ENCODE results near the gene GAS2L1.

DNA sequence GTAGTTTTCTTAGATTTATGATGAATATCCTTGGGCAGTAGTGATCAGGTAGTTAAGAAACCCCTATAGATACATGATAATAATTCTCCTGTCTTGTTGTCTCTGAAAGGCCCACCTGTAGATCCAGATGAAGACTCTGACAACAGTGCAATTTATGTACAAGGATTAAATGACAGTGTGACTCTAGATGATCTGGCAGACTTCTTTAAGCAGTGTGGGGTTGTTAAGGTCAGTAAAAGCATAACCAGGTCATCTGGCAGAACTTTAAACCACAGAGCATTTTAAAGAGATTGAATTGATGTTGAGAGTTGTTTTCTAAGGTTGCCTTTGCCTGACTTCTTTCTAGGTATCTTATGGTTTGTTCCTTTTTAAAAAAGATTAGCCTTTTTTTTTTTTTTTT, 14.1 kb upstream of the GAS2L1 start:
- TF ChIP-seq POLR2A (IDR thresholded peaks at IDR 0.05; ENCODE audit: low read depth, low read length) (no peak), POLR2AphosphoS5 (IDR thresholded peaks at IDR 0.05; ENCODE audit: low read depth, low read length) (peak; percentile 22; the same call in 1 of the 2 replicates), TAF1 (IDR thresholded peaks at IDR 0.05; ENCODE audit: low read depth, low read length) (no peak), SPI1 (IDR thresholded peaks at IDR 0.05; ENCODE audit: low read depth, low read length) (no peak), PAX5 (IDR thresholded peaks at IDR 0.05; ENCODE audit: insufficient read depth, low read length, severe bottlenecking) (no peak)

Data from GM12891 (cell line).